ENCODE data around the gene OBSCN.

- TF ChIP-seq, protein P1, sequence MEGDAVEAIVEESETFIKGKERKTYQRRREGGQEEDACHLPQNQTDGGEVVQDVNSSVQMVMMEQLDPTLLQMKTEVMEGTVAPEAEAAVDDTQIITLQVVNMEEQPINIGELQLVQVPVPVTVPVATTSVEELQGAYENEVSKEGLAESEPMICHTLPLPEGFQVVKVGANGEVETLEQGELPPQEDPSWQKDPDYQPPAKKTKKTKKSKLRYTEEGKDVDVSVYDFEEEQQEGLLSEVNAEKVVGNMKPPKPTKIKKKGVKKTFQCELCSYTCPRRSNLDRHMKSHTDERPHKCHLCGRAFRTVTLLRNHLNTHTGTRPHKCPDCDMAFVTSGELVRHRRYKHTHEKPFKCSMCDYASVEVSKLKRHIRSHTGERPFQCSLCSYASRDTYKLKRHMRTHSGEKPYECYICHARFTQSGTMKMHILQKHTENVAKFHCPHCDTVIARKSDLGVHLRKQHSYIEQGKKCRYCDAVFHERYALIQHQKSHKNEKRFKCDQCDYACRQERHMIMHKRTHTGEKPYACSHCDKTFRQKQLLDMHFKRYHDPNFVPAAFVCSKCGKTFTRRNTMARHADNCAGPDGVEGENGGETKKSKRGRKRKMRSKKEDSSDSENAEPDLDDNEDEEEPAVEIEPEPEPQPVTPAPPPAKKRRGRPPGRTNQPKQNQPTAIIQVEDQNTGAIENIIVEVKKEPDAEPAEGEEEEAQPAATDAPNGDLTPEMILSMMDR (IDR thresholded peaks at IDR 0.05): no peak
- no peak for TF ChIP-seq EZH2 (IDR thresholded peaks at IDR 0.05)
Observed at GRCh38 chr1:228346731-228347130, 138.9 kb downstream of the OBSCN start.
